GM18526 (cell line): ENCODE results near the gene ACE.

ENCODE experiments used
- POLR2A ChIP-seq: IDR thresholded peaks from 3 replicates; pipeline ENCODE4 v1.6.1; 2011; ENCODE audit not compliant: insufficient read length; ENCODE audit errors: extremely low read depth

The ACE gene

DNA sequence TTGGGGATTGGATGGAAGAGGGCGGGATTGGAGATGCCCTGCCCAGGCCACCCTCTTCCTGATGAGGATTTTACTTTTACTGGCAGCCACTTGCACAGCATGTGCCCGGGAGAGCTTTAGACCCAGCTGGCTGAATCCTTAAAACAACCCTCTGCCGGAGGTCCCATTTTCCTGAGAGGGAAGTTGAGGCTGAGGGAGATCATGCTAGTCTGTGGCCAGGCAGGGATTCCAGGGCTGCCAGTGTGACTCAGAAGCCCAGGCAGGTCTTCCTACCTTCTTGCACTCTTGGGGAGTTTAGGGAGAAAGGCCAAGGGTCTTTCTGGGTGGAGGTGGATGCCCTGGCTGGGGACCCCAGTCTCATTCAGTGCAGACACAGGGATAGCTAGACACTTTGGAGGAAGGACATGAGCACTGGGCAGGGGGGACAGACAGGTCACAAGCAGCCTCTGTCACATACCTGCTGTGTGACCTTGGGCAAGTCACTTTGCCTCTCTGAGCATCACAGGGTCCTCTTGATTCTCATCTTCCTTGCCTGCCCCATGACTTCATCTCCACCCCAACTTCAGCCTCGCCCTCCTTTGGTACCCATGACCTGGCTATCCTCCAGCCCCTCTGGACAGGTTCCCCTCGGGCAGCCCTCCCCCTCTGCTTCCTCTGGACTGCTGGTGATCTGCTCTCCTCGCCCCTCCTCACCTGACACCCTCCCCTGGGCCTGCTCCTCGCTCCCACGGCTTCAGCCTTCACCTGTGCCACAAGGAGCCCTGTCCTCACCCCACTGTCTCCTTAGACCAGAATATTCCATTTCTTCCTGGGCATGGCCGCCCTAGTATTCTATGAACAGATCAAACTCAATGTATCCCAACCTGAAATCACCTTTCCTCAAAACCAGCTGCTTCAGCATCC, 62.1 kb downstream of the ACE start:
- no peak for TF ChIP-seq POLR2A

DNA sequence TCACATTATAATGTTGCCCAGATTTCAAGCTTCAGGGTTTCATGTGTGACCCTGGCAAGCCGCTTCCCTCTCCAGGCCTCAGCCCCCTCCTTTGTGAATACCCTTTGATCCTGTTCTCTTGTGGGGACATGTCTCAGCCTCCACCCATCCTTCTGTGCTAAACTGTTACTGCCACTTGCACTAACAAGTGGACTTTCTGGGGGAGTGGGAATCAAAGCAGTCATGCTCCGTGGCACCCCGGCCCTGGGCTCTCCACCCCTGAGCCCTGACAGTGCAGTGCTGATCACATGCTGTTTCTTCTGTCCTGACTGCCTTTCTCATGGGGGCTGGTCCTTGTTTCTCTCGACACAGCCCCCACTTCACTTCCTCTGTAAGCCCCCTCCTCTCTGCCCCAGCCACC, 63.7 kb downstream of the ACE start:
- no peak for TF ChIP-seq POLR2A

DNA sequence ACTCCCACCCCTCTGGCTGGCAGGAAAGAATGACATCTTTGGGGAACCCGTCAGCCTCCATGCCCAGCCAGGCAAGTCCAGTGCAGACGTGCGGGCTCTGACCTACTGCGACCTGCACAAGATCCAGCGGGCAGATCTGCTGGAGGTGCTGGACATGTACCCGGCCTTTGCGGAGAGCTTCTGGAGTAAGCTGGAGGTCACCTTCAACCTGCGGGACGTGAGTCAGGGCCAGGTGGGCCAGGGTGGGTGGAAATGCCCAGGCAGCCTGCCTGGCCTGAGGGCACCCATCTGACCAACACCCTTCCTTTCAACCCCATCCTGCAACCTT, 65.3 kb downstream of the ACE start:
- TF ChIP-seq POLR2A: no peak

DNA sequence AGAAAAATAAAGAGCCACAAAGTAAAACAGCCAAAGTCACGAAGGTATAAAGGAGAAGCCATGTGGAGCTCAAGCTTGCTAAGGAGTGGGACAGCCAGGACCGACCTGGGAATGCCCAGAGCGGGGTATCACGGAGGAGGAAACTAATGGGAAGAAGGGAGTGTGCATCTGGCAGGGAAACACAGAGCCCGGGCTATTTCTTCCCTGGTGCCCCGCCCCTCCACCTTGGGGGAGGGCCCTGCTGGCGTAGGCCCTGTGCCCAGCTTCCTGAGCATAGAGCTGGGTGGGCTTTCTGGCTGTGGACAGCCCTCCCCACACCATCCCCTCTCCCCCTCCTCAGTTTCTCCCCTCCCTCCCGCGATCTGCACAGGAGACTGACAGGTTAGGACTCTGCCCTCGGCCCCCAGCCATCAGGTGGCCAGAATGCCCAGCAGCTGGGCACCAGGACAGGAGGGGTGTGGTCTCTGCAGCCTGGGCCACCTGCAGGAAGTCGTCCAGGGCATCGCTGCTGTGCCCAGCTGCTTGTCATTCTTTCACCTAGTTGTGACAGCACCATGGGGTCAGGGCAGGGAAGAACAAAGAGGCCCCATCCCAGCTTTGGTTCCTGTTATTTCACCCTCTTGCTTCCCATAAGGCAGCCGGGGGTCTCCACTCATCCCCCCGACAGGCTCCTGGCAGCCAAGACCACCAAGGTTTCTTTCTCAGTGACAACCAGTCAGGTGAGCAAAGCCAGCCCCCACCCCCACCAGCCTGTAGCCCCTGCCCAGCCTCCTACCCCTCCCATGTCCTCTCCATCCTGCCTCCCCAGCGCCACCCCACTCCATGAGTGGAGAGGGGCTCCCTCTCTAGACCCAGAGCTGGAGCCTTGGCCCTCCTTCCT, 66.3 kb downstream of the ACE start:
- TF ChIP-seq POLR2A: no peak

DNA sequence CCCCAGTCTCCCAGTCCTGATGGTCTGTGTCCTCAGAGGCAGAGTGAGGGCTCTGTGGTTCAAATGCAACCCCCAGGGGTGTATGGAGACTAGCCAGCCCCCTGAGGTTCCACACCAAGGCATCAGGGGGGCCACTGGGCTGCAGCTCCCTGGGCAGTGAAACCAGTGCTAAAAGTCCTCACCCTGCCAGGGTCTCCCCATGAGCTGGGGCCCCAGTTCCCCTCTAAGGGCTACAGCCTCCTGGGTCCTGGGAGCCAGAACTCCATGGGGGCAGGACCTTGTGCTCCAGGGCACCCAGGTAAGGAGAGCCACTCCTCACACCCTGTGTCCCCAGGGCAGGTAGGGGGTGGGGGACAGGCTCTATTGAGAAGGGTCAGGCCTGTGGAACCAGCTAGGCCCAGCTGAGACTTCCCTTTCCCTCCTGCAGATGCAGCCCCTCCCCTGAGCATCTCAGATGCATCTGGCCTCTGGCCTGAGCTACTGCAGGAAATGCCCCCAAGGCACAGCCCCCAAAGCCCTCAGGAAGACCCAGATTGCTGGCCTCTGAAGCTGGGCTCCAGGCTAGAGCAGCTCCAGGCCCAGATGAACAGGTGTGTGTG, 67.1 kb downstream of the ACE start:
- no peak for TF ChIP-seq POLR2A

DNA sequence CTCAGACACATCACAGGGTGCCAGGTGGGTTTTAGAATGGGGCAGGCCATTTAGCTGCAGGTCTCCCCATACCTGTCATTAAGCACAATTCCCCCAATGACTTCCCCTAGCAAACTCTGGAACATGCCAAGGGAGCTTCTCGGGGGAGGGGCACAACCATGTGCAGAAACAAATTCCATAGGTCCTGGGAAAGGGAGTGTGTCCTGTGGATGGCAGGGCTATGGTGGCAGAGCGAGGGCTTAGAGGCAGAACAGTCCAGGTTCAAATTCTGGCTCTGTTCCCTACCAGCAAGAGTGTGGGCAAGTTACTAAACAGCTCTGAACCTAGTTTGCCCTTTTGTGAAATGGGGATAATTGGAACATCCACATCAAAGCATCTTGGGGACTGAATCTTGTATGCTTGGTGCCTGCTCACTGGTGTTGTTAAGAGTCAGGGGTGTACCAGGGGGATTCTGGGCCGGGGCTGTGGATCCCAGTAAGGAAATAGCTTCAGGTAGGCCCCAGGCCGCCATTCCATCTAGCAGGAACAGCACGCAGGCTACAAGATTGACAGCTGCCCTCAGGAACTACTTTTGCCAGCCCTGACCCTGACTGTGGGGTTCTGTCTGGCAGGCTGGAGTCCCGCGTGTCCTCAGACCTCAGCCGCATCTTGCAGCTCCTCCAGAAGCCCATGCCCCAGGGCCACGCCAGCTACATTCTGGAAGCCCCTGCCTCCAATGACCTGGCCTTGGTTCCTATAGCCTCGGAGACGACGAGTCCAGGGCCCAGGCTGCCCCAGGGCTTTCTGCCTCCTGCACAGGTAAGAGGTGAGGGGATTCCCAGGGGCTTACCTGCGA, 67.8 kb downstream of the ACE start:
- TF ChIP-seq POLR2A: no peak

- TF ChIP-seq POLR2A: no peak
Observed at GRCh38 chr17:63546308-63547082, 69.6 kb downstream of the ACE start.

- no peak for TF ChIP-seq POLR2A
Observed at GRCh38 chr17:63547083-63547523, 70.2 kb downstream of the ACE start.
